ENCODE results near the gene IQSEC2.

DNA sequence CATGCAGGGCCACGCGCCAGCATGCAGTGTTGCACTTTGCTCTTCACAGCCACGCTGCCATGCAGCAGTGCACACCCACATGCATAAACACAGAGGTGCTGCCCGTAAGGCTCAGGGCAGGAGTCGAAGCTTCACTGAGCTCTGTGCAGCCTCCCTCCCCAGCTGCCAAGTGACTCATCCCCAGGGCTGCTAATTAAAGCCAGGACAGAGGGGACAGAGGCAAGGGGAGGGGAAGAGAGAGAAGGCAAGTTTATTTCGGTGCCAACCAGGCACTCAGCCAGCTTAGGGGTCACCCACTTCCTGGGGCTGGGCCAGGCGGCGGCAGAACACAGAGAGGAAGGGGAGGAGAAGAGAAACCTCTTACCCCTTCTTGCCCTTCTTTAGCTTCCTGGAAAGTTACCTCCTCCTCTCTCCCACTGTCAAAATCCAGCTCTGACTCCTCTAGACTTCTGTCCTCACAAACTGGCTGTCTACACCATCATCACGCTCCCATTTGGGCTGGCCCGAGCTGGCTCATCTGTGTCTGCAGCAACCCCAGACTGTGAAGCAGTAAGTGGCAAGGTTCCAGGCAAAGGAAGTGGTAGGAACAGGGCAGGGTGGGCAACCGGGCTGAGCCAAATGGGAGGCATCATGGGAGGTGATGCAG is 6.2 kb upstream of the IQSEC2 start:
- TF ChIP-seq CTCF (IDR thresholded peaks at IDR 0.05) (no peak), POLR2A (IDR thresholded peaks at IDR 0.05) (no peak)

All from heart left ventricle (tissue), 13 donors.